Measurements from ENCODE around the gene IGSF21. TPM values are rescaled to one million over a fixed set of nuclear protein-coding genes. Genes with fewer than 3 reads are reported as not detected.

IGSF21 gene
- total and polyA plus RNA-seq, 4 donors = 0.31 to 1.5 (median 0.88) TPM

DNA sequence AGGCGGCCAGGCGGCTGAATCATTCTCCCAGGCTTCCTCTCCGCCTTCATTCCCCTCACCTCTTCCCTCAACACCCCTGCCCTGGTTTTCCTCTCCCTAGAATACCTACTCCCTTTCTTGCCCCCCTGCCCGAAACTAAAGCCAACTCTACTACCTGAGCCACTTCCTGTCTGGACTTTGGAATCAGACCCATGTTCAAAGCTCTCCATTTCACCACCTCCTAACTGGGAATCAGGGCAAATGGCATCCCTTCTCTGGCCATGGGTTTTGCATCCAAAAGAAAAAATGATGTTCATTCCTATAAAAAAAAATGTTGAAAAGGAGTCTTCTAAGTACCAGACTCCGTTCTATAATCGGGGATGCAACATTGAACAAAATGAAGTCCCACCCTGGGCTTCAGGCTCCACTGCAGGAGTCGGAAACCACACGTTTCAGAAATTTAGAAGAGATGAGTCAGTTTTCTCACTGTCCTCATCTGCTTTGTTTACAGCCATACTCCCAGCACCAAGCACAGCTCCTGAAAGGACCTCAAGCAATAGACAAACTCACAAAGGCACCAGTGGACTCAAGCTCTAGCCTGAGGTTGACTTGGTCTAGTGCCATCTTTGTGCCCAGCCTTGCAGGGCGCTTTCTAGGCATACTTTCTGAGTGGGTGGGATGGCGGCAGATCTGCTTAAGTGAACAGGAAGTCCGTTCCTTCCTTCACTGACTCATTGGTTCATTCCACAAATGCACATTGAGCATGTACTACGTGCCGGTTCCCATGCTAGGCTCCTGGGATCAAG lies 176.2 kb downstream of the IGSF21 start:
- H3K4me3 ChIP-seq (ENCODE audit: low read depth in 1 of 3, low read length in 3 of 3) = no peak overlapping the region
- H3K4me1 ChIP-seq (ENCODE audit: control insufficient read depth in 4 of 4, insufficient read depth in 4 of 4, low read length in 3 of 4) = no peaks in the 10 kb centered on the region
- DNase-seq (ENCODE audit: low spot score) = no peak
- H3K9ac ChIP-seq (ENCODE audit: low read depth in 1 of 2, low read length in 2 of 2) = no peak overlapping the region
- H3K27ac ChIP-seq (ENCODE audit: low read depth in 1 of 2, low read length in 2 of 2) = no peak overlapping the region
- H3K27me3 ChIP-seq (ENCODE audit: control insufficient read depth in 4 of 4, insufficient read depth in 4 of 4, low read length in 3 of 4) = peaks cover 0 to 5% (median under 1%) of the 10 kb centered on the region in 4 donors
- H3K9me3 ChIP-seq (ENCODE audit: control insufficient read depth in 4 of 4, low read length in 3 of 4) = no peaks in the 10 kb centered on the region
- no peaks in the 10 kb centered on the region for H3K36me3 ChIP-seq (ENCODE audit: control insufficient read depth in 4 of 4, insufficient read depth in 3 of 4, low read depth in 1 of 4, low read length in 3 of 4)
- WGBS = 81% methylated on average over 13 of the region's 13 CpGs
- TF ChIP-seq, protein P1, sequence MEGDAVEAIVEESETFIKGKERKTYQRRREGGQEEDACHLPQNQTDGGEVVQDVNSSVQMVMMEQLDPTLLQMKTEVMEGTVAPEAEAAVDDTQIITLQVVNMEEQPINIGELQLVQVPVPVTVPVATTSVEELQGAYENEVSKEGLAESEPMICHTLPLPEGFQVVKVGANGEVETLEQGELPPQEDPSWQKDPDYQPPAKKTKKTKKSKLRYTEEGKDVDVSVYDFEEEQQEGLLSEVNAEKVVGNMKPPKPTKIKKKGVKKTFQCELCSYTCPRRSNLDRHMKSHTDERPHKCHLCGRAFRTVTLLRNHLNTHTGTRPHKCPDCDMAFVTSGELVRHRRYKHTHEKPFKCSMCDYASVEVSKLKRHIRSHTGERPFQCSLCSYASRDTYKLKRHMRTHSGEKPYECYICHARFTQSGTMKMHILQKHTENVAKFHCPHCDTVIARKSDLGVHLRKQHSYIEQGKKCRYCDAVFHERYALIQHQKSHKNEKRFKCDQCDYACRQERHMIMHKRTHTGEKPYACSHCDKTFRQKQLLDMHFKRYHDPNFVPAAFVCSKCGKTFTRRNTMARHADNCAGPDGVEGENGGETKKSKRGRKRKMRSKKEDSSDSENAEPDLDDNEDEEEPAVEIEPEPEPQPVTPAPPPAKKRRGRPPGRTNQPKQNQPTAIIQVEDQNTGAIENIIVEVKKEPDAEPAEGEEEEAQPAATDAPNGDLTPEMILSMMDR (IDR thresholded peaks at IDR 0.05; ENCODE audit: low read depth, low read length, missing input control) = no peak
- TF ChIP-seq HNF4A (conservative IDR thresholded peaks at IDR 0.05) (peak in 1 of 2 donors; percentile 48), RAD21 (IDR thresholded peaks at IDR 0.05) (no peak), REST (IDR thresholded peaks at IDR 0.05) (no peak)
- TF ChIP-seq, protein P2, sequence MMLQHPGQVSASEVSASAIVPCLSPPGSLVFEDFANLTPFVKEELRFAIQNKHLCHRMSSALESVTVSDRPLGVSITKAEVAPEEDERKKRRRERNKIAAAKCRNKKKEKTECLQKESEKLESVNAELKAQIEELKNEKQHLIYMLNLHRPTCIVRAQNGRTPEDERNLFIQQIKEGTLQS (IDR thresholded peaks at IDR 0.05) = no peak

DNA sequence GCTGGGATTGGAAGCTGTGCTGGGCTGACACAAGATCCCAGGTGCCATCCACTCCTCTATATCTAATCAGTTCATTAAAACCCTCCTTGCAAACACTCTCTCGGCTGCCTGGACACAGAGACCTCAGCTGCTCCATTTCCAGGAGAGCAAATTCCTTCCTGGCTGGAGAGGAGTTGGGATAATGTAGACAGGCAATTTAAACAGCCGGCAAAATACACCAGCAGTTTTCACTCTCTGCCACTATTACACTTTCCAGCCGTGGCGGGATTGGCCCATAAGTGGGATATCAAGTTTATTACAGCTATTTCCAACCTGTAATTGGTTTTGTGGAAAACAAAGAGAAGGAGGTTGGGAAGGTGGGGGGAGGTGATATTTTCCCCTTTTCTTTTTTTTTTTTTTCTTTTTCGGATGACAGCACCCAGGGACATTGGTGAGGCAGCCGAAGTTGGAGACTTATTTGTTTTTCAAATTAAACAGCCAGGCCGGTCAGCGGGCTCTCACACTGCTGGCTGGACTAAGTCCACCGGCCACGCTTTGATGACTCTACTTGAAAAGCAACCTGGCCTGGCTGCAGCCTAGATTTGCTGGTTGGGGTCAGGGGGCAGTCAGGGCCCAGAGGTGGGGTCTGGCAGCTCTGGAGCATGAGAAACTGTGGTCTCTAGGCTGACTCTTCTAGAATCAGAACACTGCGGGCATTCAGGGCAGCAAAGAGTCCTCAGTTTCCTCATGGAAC lies 177.4 kb downstream of the IGSF21 start:
- Histone ChIP-seq H3K4me1 (ENCODE audit: control insufficient read depth in 4 of 4, insufficient read depth in 4 of 4, low read length in 3 of 4) (no peaks in the 10 kb centered on the region), H3K4me3 (ENCODE audit: low read depth in 1 of 3, low read length in 3 of 3) (no peak overlapping the region), H3K27me3 (ENCODE audit: control insufficient read depth in 4 of 4, insufficient read depth in 4 of 4, low read length in 3 of 4) (peaks cover 0 to 5% (median under 1%) of the 10 kb centered on the region in 4 donors), H3K9ac (ENCODE audit: low read depth in 1 of 2, low read length in 2 of 2) (no peak overlapping the region), H3K9me3 (ENCODE audit: control insufficient read depth in 4 of 4, low read length in 3 of 4) (no peaks in the 10 kb centered on the region), H3K36me3 (ENCODE audit: control insufficient read depth in 4 of 4, insufficient read depth in 3 of 4, low read depth in 1 of 4, low read length in 3 of 4) (no peaks in the 10 kb centered on the region), H3K27ac (ENCODE audit: low read depth in 1 of 2, low read length in 2 of 2) (no peak overlapping the region)
- WGBS = 30% methylated on average over 11 of the region's 11 CpGs
- peak in 1 of 2 donors; percentile 3 for TF ChIP-seq HNF4A (conservative IDR thresholded peaks at IDR 0.05)
- TF ChIP-seq, protein P1 (IDR thresholded peaks at IDR 0.05; ENCODE audit: low read depth, low read length, missing input control) = no peak
- no peak for TF ChIP-seq ZBTB33 (IDR thresholded peaks at IDR 0.05)
- TF ChIP-seq REST (IDR thresholded peaks at IDR 0.05) = no peak
- TF ChIP-seq FOXA2 (IDR thresholded peaks at IDR 0.05) = no peak
- DNase-seq (ENCODE audit: low spot score) = peak; percentile 52

All from liver (tissue), 9 donors.